Measurements from ENCODE around the gene DCXR.

The DCXR gene

GRCh38 chr17:82028966-82029365 is 8.5 kb downstream of the DCXR start:
- DNase-seq (ENCODE audit: low read depth): no peak
- TF ChIP-seq CTCF (conservative IDR thresholded peaks at IDR 0.05; ENCODE audit: control insufficient read depth, insufficient read depth, low read depth, low read length): no peak
- H3K4me3 ChIP-seq (ENCODE audit: control insufficient read depth, low read depth, low read length): no peak overlapping the region

GRCh38 chr17:82028246-82028645 is 9.3 kb downstream of the DCXR start:
- TF ChIP-seq CTCF (conservative IDR thresholded peaks at IDR 0.05; ENCODE audit: control insufficient read depth, insufficient read depth, low read depth, low read length): no peak
- no peak overlapping the region for H3K4me3 ChIP-seq (ENCODE audit: control insufficient read depth, low read depth, low read length)
- no peak for DNase-seq (ENCODE audit: low read depth)

- DNase-seq (ENCODE audit: low read depth): no peak
- TF ChIP-seq CTCF (conservative IDR thresholded peaks at IDR 0.05; ENCODE audit: control insufficient read depth, insufficient read depth, low read depth, low read length): no peak
- no peak overlapping the region for H3K4me3 ChIP-seq (ENCODE audit: control insufficient read depth, low read depth, low read length)
Measured at GRCh38 chr17:82025401-82026107, 11.9 kb downstream of the DCXR start.

DNA sequence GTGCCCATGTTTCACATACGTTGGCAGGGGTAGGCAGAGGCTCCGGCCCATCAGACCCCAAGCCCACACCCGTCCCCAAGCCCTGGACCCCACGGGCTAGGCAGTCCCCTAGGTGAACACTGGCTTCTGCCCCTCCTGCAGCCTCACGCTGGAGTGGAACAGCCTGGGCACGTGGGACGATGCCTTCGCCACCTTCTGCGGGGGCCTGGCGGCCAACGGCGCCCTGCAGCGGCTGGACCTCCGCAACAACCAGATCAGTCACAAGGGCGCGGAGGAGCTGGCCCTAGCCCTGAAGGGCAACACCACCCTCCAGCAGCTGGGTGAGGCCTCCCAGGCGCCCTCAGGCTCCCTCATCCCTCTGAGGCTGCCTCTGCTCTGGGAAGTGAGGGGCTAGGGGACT is 12.6 kb downstream of the DCXR start:
- TF ChIP-seq CTCF (conservative IDR thresholded peaks at IDR 0.05; ENCODE audit: control insufficient read depth, insufficient read depth, low read depth, low read length): no peak
- no peak for DNase-seq (ENCODE audit: low read depth)
- no peak overlapping the region for H3K4me3 ChIP-seq (ENCODE audit: control insufficient read depth, low read depth, low read length)

DNA sequence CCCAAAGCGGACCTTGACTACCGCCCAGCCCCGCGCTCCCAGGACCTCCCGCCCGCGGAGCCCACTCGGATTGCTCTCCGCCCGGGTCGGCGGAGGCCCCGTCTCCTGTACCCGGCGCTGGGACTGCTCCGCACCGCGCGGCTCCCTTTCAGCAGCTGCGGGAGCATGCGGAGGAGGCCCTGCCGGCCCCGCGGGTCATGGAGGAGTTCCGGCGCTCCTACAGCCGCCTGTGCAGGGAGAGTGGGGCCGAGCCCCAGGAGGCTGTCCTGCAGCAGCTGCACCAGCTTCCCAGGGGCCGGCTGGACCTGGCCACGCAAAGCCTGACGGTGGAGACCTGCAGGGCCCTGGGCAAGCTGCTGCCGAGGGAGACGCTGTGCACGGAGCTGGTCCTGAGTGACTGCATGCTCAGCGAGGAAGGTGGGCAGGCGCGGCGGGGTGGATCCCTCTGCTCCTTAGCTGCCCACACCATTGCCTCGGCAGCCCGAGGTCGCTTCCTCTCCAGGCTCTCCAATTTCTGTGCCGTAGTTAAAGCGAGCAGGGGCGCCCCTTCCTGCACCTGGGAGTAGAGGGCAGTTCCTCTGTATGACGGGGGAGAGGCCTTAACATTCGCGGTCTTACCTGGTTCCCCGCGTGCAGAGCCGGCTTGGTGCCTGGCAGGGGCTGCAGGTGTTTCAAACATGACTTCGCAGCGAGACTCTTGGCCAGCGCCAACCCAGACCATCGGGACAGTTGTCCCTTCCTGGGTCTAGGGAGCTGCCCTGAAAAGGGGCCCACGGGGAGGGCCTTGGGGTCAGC is 13.9 kb downstream of the DCXR start:
- TF ChIP-seq CTCF (conservative IDR thresholded peaks at IDR 0.05; ENCODE audit: control insufficient read depth, insufficient read depth, low read depth, low read length): no peak
- H3K4me3 ChIP-seq (ENCODE audit: control insufficient read depth, low read depth, low read length): peak overlapping the region; percentile 61
- no peak for DNase-seq (ENCODE audit: low read depth)

GRCh38 chr17:82022981-82023446 is 14.5 kb downstream of the DCXR start, which contains the start of gene LRRC45:
Gene LRRC45, plus strand, starts transcription at chr17:82023305. Its CDS starts 339 bp downstream, at chr17:82023644.
- peak; percentile 99 for DNase-seq (ENCODE audit: low read depth)
- TF ChIP-seq CTCF (conservative IDR thresholded peaks at IDR 0.05; ENCODE audit: control insufficient read depth, insufficient read depth, low read depth, low read length): no peak
- peak within 1 kb of the TSS; percentile 75 for H3K4me3 ChIP-seq (ENCODE audit: control insufficient read depth, low read depth, low read length)
